Mesendoderm (in vitro differentiated cells): ENCODE measurements around the gene MKI67.

Experiments used
- DNase-seq: peaks from one replicate; pipeline ENCODE4 v3.0.0; 2013
- H2AK5ac ChIP-seq: 2 replicates; pipeline ENCODE4 v1.6.1; 2013; ENCODE audit warnings: low read length, inconsistent platforms
- H2BK120ac ChIP-seq: 2 replicates; pipeline ENCODE4 v1.6.1; 2013; ENCODE audit warnings: low read depth, mild to moderate bottlenecking, low read length, moderate library complexity, mixed read lengths
- H2BK15ac ChIP-seq: replicated peaks from 2 replicates; pipeline ENCODE4 v1.6.1; 2013; ENCODE audit warnings: low read depth, mild to moderate bottlenecking, moderate library complexity
- H2BK5ac ChIP-seq: 2 replicates; pipeline ENCODE4 v1.6.1; 2013; ENCODE audit warnings: low read length, inconsistent platforms
- H3K18ac ChIP-seq: 2 replicates; pipeline ENCODE4 v1.6.1; 2013; ENCODE audit warnings: mild to moderate bottlenecking, low read length, mixed read lengths
- H3K23ac ChIP-seq: one replicate; pipeline ENCODE4 v1.6.1; 2013; ENCODE audit warnings: low read length
- H3K27ac ChIP-seq: 2 replicates; pipeline ENCODE4 v1.5.1; 2013; ENCODE audit warnings: low read depth, mild to moderate bottlenecking, inconsistent platforms, low read length, moderate library complexity
- H3K27me3 ChIP-seq: 2 replicates; pipeline ENCODE4 v1.6.1; 2013; ENCODE audit warnings: low read length, control low read depth, mild to moderate bottlenecking, inconsistent platforms; ENCODE audit not compliant: insufficient read depth, poor library complexity
- H3K36me3 ChIP-seq: 2 replicates; pipeline ENCODE4 v1.6.1; 2013; ENCODE audit warnings: low read length, inconsistent platforms; ENCODE audit not compliant: control insufficient read depth, insufficient read depth
- H3K4ac ChIP-seq: one replicate; pipeline ENCODE4 v1.6.1; 2013; ENCODE audit warnings: low read depth, mild to moderate bottlenecking, low read length, moderate library complexity
- H3K4me1 ChIP-seq: 2 replicates; pipeline ENCODE4 v1.6.1; 2013; ENCODE audit warnings: low read depth, low read length, inconsistent platforms; ENCODE audit not compliant: control insufficient read depth
- H3K4me2 ChIP-seq: 2 replicates; pipeline ENCODE4 v1.6.1; 2013; ENCODE audit warnings: low read length
- H3K4me3 ChIP-seq: 2 replicates; pipeline ENCODE4 v1.5.1; 2013; ENCODE audit warnings: mild to moderate bottlenecking, low read length
- H3K56ac ChIP-seq: one replicate; pipeline ENCODE4 v1.6.1; 2013; ENCODE audit warnings: low read length
- H3K79me1 ChIP-seq: 2 replicates; pipeline ENCODE4 v1.6.1; 2013; ENCODE audit warnings: low read length, inconsistent platforms
- H3K79me2 ChIP-seq: 2 replicates; pipeline ENCODE4 v1.6.1; 2013; ENCODE audit warnings: mild to moderate bottlenecking, low read length; ENCODE audit not compliant: control insufficient read depth, insufficient read depth
- H3K9ac ChIP-seq: 2 replicates; pipeline ENCODE4 v1.6.1; 2013; ENCODE audit warnings: low read length, inconsistent platforms
- H4K5ac ChIP-seq: one replicate; pipeline ENCODE4 v1.6.1; 2013; ENCODE audit warnings: low read length
- H4K8ac ChIP-seq: one replicate; pipeline ENCODE4 v1.6.1; 2013; ENCODE audit warnings: low read depth, mild to moderate bottlenecking, control low read depth, low read length, moderate library complexity
- WGBS: extraction: QIAGEN DNeasy Blood & Tissue Kit; methylation state at CpG from one replicate; pipeline ENCODE4 v1.1.7; 2013; ENCODE audit warnings: low lambda C conversion rate, missing lambda C conversion rate; ENCODE audit not compliant: insufficient coverage; ENCODE audit errors: extremely low coverage; 5-methylcytosine and 5-hydroxymethylcytosine counted together

MKI67 gene

GRCh38 chr10:128078136-128078969 lies 47.9 kb downstream of the MKI67 start:
- DNase-seq, result peak; percentile 51
- no peaks in the 10 kb centered on the region for H3K4me1 ChIP-seq
- no peak overlapping the region for H3K27ac ChIP-seq
- H2BK5ac ChIP-seq, result no peak overlapping the region
- H3K4ac ChIP-seq, result no peak overlapping the region
- H2AK5ac ChIP-seq, result no peak overlapping the region
- H3K18ac ChIP-seq, result no peak overlapping the region
- no peaks in the 10 kb centered on the region for H3K36me3 ChIP-seq
- H3K79me2 ChIP-seq, result no peaks in the 10 kb centered on the region
- no peaks in the 10 kb centered on the region for H3K27me3 ChIP-seq
- no peak overlapping the region for H3K9ac ChIP-seq
- H3K79me1 ChIP-seq, result no peaks in the 10 kb centered on the region
- H2BK120ac ChIP-seq, result no peak overlapping the region
- WGBS, result no CpG with 5 or more reads among the region's 17 CpGs
- no peak overlapping the region for H3K4me2 ChIP-seq
- H3K4me3 ChIP-seq, result no peak overlapping the region
- H3K23ac ChIP-seq, result no peak overlapping the region
- H2BK15ac ChIP-seq, result no peak overlapping the region
- H4K8ac ChIP-seq, result no peak overlapping the region
- H4K5ac ChIP-seq, result no peak overlapping the region
- H3K56ac ChIP-seq, result no peak overlapping the region

- Histone ChIP-seq H3K79me1 (no peaks in the 10 kb centered on the region), H3K27me3 (no peaks in the 10 kb centered on the region), H4K5ac (no peak overlapping the region), H3K79me2 (no peaks in the 10 kb centered on the region), H2BK120ac (no peak overlapping the region), H4K8ac (no peak overlapping the region), H3K18ac (no peak overlapping the region), H3K9ac (no peak overlapping the region), H3K4ac (no peak overlapping the region), H2AK5ac (no peak overlapping the region), H3K27ac (no peak overlapping the region), H3K23ac (no peak overlapping the region), H3K56ac (no peak overlapping the region), H2BK15ac (no peak overlapping the region), H3K4me1 (no peaks in the 10 kb centered on the region), H3K36me3 (no peaks in the 10 kb centered on the region), H3K4me3 (no peak overlapping the region), H3K4me2 (no peak overlapping the region), H2BK5ac (no peak overlapping the region)
- no CpG with 5 or more reads among the region's 21 CpGs for WGBS
- DNase-seq, result no peak
Observed at GRCh38 chr10:128077155-128077875, 48.9 kb downstream of the MKI67 start.

GRCh38 chr10:128074589-128074988 lies 51.6 kb downstream of the MKI67 start:
- H3K23ac ChIP-seq, result no peak overlapping the region
- no peak overlapping the region for H2AK5ac ChIP-seq
- H3K27me3 ChIP-seq, result no peaks in the 10 kb centered on the region
- H3K4me2 ChIP-seq, result no peak overlapping the region
- no peaks in the 10 kb centered on the region for H3K79me2 ChIP-seq
- no peak overlapping the region for H2BK15ac ChIP-seq
- H3K4me3 ChIP-seq, result no peak overlapping the region
- no peak overlapping the region for H4K5ac ChIP-seq
- no peak overlapping the region for H3K4ac ChIP-seq
- no peak for DNase-seq
- H2BK120ac ChIP-seq, result no peak overlapping the region
- H4K8ac ChIP-seq, result no peak overlapping the region
- H3K56ac ChIP-seq, result no peak overlapping the region
- no peak overlapping the region for H3K27ac ChIP-seq
- H3K36me3 ChIP-seq, result no peaks in the 10 kb centered on the region
- H3K79me1 ChIP-seq, result no peaks in the 10 kb centered on the region
- H3K18ac ChIP-seq, result no peak overlapping the region
- no peak overlapping the region for H3K9ac ChIP-seq
- no CpG with 5 or more reads among the region's 5 CpGs for WGBS
- no peaks in the 10 kb centered on the region for H3K4me1 ChIP-seq
- no peak overlapping the region for H2BK5ac ChIP-seq

- WGBS, result no CpG with 5 or more reads among the region's 2 CpGs
- Histone ChIP-seq H3K9ac (no peak overlapping the region), H2AK5ac (no peak overlapping the region), H3K4me2 (no peak overlapping the region), H3K4me1 (no peaks in the 10 kb centered on the region), H4K5ac (no peak overlapping the region), H3K4me3 (no peak overlapping the region), H3K56ac (no peak overlapping the region), H2BK15ac (no peak overlapping the region), H3K18ac (no peak overlapping the region), H3K4ac (no peak overlapping the region), H2BK5ac (no peak overlapping the region), H3K23ac (no peak overlapping the region), H4K8ac (no peak overlapping the region), H3K79me1 (no peaks in the 10 kb centered on the region), H3K27ac (no peak overlapping the region), H2BK120ac (no peak overlapping the region), H3K79me2 (no peaks in the 10 kb centered on the region), H3K36me3 (no peaks in the 10 kb centered on the region), H3K27me3 (no peaks in the 10 kb centered on the region)
- DNase-seq, result no peak
Observed at GRCh38 chr10:128073890-128074289, 52.3 kb downstream of the MKI67 start.

- no peak overlapping the region for H3K4me2 ChIP-seq
- H2BK5ac ChIP-seq, result no peak overlapping the region
- DNase-seq, result no peak
- no peak overlapping the region for H3K9ac ChIP-seq
- H3K36me3 ChIP-seq, result no peaks in the 10 kb centered on the region
- no peak overlapping the region for H3K18ac ChIP-seq
- no peak overlapping the region for H2BK120ac ChIP-seq
- no peak overlapping the region for H3K4ac ChIP-seq
- H3K4me1 ChIP-seq, result no peaks in the 10 kb centered on the region
- H3K27ac ChIP-seq, result no peak overlapping the region
- no peak overlapping the region for H2AK5ac ChIP-seq
- H2BK15ac ChIP-seq, result no peak overlapping the region
- no peak overlapping the region for H4K8ac ChIP-seq
- H3K79me2 ChIP-seq, result no peaks in the 10 kb centered on the region
- no peaks in the 10 kb centered on the region for H3K27me3 ChIP-seq
- no peak overlapping the region for H3K56ac ChIP-seq
- H3K79me1 ChIP-seq, result no peaks in the 10 kb centered on the region
- H4K5ac ChIP-seq, result no peak overlapping the region
- no peak overlapping the region for H3K4me3 ChIP-seq
- no peak overlapping the region for H3K23ac ChIP-seq
- WGBS, result no CpG with 5 or more reads among the region's 14 CpGs
Observed at GRCh38 chr10:128072941-128073645, 53.1 kb downstream of the MKI67 start.
